Activated CD4-positive, alpha-beta T cell treated with anti-CD3 and anti-CD28 coated beads for 1 hour (primary cell): ENCODE results near the gene ABHD17B.
A peak's percentile ranks its signal among the peaks of the same experiment; 100 is the strongest.
"Not testable (repeated sequence)": the region's sequence is repeated elsewhere in the genome, so short reads cannot be mapped to it uniquely, and the experiment has no call there.

Source experiments
- DNase-seq: peaks from one replicate; pipeline ENCODE4 v3.0.0-alpha.2; 2020

The ABHD17B gene

DNA sequence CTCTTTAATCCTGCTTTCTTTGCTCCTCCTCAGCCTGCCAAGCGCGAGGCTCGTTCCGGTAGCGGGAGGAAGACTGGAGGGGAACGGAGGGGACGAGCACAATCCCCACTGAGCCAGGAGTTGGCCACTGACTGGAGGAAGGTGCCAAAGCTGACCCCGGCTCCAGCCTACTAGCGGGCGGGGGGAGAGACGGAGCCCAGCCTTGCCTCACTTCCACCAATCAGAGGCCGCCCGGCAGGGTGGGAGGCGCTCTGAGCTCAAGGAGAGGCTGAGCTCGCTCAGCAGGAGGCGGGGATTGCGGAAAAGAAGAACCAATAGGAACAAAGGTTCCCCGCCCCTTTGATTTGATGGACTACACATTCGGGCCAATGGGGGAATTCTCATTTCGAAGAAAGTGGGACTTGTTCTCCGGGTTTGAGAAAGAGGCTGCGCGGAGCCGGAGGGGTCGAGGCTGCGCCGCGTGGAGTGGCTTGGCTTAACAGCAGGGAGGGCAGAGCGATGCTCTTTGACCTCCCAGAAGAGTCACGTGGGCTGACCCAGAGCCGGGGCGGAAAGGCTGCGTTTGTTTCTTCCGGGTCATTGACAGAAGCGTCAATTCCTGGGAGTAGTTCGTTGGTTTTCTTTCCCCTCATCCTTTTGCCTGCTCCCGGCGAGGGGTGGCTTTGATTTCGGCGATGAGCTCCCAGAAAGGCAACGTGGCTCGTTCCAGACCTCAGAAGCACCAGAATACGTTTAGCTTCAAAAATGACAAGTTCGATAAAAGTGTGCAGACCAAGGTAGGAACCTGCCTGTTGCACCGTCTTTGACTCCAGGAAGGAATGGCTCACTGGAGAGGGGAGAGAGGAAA is at the start of gene ABHD17B, which contains the start of gene C9orf85:
Gene ABHD17B (minus strand): TSS at position 133 of the 847 bp plus-strand sequence. CDS start 36,113 bp downstream, outside the sequence.
Gene C9orf85 (plus strand): TSS at position 579 of the 847 bp plus-strand sequence. CDS start 96 bp downstream, at position 675.
- DNase-seq: peak; percentile 90

DNA sequence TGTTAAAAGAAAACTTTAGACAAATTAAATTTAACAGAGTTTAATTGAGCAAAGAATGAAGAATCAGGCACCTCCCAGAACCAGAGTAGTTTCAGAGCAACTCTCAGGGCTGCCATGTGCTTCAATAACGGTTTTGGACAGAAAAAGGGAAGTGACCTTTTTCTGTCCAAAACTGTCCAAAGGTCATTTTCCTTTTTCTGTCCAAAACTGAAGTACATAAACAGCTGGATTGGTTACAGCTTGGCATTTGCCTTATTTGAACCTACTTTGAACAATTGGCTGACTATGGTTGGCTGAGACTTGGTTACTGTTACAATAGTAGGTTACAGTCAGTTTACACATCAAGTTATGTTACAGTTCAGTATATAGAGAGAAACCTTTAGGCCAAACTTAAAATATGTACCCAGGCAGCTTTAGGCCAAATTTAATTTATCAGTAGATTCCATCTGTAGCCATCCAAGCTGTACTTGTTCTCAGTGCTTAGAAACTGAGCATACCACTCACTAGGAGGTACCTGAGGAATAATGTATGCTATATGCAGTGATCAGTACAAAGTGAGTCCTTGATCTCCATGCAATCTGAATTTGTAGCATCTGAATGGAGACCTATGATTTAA is 44.4 kb upstream of the ABHD17B start:
- no peak for DNase-seq

DNA sequence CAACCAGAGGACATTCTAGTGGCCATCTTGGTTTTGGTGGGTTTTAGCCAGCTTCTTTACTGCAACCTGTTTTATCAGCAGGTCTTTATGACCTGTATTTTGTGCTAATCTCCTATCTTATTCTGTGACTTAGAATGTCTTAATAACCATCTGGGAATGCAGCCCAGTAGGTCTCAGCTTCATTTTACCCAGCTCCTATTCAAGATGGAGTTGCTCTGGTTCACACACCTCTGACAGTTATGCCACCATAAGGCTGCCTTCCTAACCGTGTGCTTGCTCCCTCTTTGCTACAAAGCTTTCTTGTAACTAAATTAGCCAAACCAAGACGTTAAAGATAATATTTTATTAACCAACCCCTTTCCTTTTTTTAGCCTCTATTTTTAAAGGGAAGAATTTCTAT is 43.7 kb upstream of the ABHD17B start:
- not testable (repeated sequence) for DNase-seq

DNA sequence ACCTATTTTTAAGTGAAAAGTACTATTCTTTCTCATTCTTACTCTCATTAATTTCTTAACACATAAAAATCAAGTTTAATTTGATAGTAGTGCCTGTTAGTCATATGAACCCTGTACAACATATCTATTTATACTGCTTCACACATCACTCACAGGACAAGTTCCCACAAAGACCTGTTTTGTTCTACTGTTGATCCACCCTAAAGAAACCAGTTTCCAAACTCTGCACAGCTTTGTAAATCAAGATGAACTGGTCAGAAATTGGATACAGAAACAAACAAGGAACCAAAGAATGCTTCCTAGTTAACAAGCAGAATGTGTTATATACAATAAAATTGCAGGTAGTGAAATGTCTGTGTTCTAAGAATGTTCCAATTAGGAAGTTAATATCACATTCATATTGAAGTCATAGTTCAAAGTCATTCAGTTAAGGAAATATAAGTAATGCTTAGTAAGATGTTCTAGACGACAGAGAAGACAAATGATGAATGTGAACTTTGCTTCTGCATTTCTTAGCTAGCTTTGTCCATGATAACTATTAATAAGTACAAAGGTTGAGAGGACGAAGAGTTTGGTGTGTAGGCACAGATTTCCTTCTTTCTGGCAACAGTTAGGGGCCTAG is 33.9 kb upstream of the ABHD17B start:
- DNase-seq: no peak

DNA sequence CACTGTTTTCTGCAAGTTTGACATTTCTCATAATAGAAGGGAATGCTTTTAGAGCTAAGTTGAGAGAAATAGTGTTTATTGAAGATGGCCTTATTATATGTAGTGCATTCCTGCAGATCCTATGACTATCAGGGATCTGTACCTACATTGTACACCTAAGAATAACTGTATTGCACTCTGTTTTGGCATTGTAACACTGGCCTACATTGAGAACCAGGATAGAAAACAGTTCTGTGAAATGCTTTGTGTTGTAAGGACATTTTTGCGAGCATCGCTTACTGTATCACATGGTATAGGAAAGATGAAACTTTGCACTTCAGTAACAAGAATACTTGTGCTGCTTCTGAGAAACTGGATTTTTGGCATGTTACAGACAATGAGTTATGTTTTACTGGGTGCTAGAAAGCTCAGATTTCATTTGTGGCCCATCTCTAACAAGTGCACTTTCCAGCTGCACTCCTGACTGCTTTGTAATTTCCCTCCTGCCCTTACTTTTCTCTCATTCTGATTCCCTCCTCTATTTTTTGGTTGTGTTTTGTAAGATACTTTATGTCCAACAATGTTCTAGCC is 31.1 kb upstream of the ABHD17B start:
- no peak for DNase-seq

DNA sequence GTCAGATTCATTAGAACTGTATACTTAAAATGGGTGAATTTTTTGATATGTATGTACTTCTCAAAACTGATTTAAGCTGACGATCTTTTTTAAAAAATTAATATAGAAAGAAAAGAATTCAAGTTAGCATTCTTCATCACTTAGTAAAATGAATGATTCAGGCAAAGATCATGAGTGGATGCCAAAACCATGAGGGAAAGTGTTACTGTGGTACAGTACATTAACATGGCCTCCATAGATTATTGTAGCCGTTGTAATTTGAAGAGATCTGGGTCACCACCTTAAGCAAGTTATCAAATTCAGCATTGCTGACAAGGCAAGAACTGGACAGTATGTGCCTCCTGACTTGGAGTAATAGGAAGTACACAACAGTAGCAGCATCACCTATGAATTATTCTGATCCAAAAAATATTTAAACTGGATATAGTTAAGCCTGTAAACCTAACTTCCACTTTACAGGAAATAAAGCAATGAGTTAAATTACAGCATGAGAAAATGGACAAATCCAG is 30.1 kb upstream of the ABHD17B start:
- DNase-seq: no peak

DNA sequence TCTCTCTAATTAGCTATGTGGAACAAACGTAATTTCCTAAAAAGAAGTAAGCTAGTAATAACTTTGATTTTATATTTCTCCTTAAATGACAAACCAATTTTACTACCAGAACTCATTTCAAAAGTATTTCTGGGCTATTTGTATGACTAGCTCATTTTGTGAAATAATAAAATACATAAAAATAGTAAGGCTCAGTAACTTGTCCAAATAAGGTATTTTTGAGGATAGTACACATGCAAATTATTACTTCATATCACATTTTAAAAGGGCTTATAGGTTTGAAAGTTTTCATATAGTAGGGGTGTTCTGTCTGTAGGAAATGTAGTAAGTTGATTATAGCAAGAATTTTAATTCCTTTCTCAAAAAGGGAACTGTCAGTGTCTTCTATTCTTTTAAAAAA is 26.9 kb upstream of the ABHD17B start:
- DNase-seq: no peak

DNA sequence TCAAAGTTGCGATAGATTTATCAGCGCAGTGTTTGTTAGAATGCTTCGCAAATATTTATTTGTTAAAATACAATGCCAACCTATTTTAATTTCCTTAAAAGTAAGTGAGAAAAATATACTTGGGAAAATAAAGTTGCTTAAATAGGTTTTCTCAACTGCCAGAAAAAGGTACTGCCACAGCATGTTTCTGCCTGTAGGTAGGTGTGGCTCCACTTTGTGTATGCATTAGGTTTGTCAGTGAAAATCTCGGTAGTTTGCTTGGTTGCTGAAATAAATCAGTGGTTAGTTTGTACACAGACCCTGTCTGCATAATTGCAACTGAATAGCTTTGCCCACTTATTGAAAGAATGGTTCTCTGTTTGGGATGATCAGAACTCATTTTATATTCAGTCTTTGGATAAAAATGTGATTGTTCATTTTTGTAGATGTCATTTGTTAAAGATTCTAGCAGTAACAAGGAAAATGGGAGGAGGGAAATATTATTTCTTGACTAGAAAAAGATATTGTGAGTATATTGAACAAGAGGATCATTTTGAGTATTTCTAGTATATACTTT is 26.2 kb upstream of the ABHD17B start:
- no peak for DNase-seq

DNA sequence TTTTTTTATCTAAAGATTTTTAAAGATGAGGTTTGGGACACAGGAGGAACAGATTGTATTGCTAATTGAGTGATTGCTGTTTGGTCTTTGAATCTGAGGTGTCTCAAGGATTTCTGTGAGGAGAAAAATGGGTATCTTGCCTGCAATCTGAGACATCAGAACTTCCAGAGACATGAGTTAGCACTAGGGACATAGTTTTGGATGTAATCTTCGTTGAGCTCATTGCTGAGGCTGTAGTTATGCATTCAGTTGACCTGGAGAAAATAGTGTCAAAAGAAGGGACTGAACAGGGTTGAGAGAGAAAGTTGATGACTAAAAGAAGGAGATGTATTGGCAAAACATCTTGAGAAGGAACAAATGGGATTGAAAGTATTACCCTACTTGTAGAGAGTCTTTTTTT is 25.1 kb upstream of the ABHD17B start:
- no peak for DNase-seq

DNA sequence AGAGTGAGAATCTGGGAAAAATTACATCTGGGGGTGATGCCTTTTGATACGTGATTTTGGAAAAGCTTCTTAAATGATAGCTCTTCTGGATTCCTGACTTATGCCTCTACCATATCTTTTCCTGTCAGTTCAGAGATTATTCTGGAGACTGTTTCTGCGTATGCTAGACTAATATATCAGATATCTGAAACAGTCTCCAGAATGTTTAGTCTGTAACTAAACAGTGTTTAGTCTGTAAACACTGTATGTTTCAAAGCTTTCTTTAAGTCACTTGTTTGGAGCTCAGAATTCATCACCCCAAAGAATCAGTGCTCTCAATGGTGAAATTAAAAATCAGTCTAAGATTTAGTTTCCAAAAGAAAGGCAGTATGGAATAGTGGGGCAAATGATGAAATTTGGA is 20.2 kb upstream of the ABHD17B start:
- no peak for DNase-seq

DNA sequence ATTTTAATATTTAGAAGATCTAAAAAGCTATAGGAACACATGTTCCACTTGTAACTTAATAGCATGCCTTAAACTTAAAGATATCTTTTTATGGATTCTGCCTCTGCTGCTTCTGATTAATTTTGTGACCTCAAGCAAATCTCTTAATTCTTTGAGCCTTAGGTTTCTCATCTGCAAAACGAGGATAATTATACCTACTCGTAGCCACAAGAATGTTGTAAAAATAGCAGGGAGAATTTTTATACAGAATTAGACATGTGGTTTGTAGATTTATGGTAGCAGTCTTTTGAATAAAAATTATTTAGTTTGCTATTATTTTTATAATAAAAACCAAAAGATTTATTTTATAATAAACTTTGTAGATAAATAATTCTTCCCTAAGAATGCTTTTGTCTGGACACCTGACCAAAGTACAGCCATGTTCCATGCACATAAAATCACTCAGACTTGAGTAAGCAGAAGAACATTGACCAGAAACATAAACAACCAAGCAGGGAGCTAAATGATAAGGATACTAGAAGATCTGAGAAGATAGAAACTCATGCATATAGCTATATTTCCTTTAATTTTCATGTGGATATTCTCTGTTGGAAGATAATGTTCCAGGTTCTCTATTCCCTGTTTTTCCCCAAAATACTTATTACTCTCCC is 18.9 kb upstream of the ABHD17B start:
- no peak for DNase-seq

DNA sequence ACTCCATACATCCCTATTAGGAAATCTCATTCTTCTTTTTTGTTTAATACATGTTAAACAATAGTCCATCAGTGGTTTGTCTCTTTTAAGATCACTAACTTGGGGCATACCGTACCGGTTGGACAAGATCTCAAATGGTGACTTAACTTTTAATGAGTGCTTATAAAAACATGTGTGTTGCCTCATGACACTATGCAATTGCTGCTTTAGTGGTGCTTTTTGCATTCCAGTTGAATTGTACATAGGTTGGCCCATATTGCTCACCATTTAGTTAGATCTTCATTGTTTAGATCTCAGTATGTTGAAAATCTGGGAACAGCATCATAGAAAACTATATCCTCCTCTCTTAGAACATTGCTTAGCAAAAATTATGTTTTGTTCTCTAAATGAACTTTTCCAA is 18.2 kb upstream of the ABHD17B start:
- no peak for DNase-seq

DNA sequence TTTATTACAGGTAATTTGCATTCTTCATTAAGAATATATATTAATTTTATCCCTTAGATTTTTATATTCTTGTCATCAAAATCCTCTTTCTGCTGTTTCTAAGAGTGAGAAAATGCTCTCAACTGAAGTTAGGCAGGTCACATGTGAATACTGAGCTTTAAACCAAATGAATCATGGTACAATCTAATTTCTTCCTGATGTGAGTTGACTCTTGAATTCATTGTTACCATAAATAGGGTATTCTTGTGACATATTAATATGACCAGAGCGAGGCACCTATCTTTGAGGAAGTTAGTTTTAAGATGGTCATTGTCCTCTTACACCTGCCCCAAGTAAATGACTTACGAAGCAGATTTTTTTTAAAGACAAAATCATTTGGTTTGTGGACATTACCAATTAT is 17.8 kb upstream of the ABHD17B start:
- no peak for DNase-seq

DNA sequence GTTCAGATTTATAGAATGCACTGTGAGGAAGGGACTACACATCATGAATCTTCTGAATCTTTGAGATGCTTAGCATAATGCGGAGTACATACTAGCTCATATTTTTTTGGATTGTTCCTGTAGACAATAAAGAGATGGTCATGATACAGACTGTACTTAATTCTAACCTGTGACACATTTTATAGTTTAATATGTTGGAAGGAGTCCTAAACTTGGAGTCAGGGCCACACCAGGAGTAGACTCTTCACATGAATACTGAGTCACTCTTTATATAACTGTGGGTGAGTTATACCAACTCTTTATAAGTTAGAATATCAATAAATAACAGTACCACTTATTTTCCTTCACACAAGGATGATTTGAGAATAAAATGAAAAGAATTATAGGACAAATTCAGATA is 17.4 kb upstream of the ABHD17B start:
- DNase-seq: no peak

DNA sequence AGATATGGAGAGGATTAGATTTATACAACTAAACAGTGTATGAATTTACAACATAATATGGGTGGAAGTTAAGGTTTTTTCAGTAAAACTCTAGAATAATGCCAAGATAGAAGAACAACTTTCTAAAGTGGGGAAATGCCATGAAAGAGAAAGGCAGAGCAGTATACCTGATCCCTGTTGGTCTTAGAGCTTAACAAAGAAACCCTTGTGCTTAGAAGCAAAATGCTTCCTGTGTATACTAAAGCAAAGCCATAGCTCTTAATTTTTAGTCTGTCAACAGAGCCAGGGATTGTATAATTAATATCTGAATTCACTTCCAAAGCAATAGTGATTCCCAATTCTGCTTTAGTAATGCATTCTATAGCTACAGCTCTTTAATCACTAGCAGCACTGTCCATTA is 14.8 kb upstream of the ABHD17B start:
- DNase-seq: no peak

DNA sequence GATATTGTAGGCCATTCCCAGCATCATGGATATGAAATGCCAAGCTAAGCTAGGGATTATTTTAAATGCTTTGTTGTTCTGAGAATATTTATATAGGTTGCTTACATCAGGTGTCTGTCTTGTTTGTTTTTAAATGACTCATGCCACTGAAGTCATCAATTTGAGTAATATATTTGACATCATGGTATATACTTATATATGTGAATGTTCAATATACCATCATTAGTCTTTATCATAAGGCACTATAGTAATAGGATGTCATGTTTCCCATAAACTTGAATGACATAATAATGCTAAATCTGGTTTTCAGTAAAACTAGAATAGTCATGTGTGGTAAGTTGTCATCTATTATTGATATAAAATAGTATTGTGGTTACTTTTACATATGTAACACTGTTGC is 13.6 kb upstream of the ABHD17B start:
- DNase-seq: no peak

DNA sequence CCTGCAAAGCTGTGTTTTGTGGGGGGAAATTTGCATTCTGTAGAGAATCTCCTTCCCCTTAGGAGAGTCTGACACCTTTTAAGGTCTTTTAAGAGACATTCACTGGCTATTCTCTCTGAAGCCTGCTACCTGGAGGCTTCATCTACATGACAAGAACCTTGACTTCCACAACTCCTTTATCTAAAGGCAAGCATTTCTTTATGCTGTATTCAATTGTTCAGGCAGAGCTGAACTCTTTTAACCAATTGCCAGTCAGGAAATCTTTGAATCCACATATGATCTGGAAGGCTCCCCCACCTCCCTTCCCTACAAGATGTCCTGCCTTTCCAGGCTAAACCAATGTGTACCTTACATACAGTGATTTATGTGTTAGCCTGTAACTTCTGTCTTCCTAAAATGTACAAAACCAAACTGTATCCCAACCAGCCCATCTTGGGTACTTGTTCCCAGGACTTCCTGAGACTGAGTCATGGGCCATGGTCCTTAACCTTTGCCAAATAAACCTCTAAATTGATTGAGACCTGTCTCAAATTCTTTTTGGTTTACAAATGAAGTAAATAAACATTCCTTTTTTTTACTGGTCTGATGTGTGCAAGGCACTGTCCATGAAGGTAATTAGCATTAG is 10.3 kb upstream of the ABHD17B start:
- DNase-seq: no peak

DNA sequence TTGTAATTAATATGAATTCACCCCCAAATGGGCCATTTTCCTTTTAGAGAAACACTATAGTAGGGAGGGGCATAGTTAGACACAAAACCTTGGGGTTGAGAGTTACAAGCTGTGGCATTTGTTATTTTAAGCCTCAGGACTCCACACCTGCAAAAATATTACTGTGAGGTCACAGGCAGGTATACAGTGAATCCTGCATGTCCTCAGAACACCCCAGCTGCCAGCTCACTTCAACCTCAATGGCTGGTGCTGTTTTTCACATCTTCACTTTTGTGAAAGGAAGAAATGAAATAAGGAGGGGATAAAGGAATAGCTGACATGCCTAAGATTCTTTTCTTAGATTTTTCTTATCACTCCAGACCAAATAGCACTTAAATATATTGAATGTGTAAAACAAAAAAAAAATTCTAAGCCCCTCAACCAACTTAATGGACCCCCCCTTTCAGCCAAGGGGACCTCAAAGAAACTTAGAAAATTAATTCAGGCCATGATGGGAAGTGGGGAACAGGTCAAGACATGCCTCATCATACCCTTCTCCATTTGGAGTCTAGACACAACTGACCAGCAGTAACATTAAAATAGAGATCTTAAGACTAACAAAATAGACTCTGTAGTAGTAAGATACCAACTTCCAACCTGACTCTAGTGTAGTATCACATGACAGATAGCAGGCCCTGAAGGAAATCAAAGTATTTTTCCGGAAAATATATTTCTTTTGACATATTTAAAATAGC is 9.6 kb upstream of the ABHD17B start:
- DNase-seq: no peak

DNA sequence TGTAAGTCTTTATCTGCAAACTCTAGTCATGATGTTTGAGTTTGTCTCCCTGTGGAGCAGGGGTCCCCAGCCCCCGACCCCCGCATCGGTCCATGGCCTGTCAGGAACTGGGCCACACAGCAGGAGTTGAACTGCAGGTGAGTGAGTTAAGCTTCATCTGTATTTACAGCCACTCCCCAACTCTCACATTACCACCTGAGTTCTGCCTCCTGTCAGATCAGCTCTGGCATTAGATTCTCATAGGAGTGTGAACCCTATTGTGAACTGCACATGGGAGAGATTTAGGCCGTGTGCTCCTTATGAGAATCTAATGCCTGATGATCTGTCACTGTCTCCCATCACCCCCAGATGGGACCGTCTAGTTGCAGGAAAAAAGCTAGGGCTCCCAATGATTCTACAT is 7.4 kb upstream of the ABHD17B start:
- no peak for DNase-seq

DNA sequence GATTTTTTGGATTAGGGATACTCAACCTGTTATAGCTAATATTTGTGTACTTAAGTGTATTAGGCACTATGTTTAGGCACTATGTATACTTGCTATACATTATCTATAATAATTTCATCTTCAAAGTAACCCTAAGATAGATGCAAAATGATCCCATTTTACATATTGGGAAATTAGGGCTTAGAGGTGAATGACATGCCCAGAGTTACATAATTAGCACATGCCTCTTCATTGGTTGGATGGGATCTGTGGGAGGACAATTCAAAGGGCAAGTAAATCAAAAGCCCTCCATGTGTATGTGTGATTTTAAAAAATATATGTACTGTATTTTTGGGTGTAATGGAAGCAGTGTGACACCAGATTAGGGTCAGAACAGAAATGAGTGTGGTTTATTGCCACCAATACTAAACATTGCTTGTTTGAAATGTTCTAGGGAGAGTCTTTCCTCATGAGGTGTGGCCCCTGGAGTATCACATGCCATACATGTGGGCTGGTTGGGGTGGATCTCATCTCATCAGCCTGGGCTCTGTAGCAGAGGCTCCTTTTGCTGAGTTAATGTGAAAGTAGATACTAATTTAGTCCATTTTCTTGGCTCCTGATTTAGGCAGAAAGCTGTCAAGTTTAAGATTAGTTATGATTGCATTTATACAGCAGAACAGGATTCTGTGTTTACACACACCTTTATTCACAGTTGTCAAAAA is 6.0 kb upstream of the ABHD17B start:
- no peak for DNase-seq

DNA sequence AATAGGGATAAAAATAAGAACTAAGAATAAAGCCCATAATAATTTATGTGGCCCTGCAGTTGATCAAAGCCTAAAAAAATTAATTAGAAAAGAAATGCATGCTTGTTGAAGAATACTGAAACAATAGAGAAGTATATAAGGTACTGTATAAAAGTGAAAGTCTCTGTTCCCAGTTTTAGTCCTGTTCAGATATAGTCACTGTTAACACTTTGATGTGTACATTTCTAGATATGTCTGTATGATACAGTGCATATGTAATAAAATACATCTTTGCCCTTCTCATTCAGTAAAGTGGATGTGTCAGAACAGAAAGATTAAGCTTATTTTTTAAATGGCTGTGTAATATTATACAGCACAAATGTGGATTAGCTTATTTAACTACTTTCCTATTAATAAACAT is 4.5 kb upstream of the ABHD17B start:
- no peak for DNase-seq
